Measurements from ENCODE around the gene MATN1. TPM values are rescaled to one million over a fixed set of nuclear protein-coding genes. Genes with fewer than 3 reads are reported as not detected.
A peak's percentile ranks its signal among the peaks of the same experiment; 100 is the strongest.

MATN1 gene
- total RNA-seq, 1 donor from 2014 or later, result 0.49 TPM

- peak overlapping the region; percentile 97 for H3K27ac ChIP-seq
- no peaks in the 10 kb centered on the region for H3K9me3 ChIP-seq
- TF ChIP-seq POLR2AphosphoS5 (IDR thresholded peaks at IDR 0.05; ENCODE audit: insufficient read depth in 1 of 2, low read depth in 1 of 2) (peak in 1 of 2 donors; percentile 40), POLR2A (IDR thresholded peaks at IDR 0.05) (no peak)
- TF ChIP-seq, protein P1, sequence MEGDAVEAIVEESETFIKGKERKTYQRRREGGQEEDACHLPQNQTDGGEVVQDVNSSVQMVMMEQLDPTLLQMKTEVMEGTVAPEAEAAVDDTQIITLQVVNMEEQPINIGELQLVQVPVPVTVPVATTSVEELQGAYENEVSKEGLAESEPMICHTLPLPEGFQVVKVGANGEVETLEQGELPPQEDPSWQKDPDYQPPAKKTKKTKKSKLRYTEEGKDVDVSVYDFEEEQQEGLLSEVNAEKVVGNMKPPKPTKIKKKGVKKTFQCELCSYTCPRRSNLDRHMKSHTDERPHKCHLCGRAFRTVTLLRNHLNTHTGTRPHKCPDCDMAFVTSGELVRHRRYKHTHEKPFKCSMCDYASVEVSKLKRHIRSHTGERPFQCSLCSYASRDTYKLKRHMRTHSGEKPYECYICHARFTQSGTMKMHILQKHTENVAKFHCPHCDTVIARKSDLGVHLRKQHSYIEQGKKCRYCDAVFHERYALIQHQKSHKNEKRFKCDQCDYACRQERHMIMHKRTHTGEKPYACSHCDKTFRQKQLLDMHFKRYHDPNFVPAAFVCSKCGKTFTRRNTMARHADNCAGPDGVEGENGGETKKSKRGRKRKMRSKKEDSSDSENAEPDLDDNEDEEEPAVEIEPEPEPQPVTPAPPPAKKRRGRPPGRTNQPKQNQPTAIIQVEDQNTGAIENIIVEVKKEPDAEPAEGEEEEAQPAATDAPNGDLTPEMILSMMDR (IDR thresholded peaks at IDR 0.05), result no peak
- H3K4me1 ChIP-seq, result peaks cover 74% of the 10 kb centered on the region
- H3K4me3 ChIP-seq, result no peak overlapping the region
- H3K27me3 ChIP-seq, result no peaks in the 10 kb centered on the region
- intact Hi-C loops (cut with DNase I), result loop anchor here (10.0 kb wide), 1 partner anchor 173 kb away; no protein-coding TSS in a partner anchor
- no peak for DNase-seq (ENCODE audit: extremely low spot score in 2 of 2)
- H3K36me3 ChIP-seq, result no peaks in the 10 kb centered on the region
Measured at GRCh38 chr1:30697571-30698376, 25.6 kb downstream of the MATN1 start.

GRCh38 chr1:30696831-30697230, 26.6 kb downstream of the MATN1 start:
- intact Hi-C loops (cut with DNase I), result loop anchor here (10.0 kb wide), 1 partner anchor 172 kb away; no protein-coding TSS in a partner anchor
- no peaks in the 10 kb centered on the region for H3K9me3 ChIP-seq
- H3K27me3 ChIP-seq, result no peaks in the 10 kb centered on the region
- peak overlapping the region; percentile 97 for H3K27ac ChIP-seq
- H3K4me1 ChIP-seq, result peaks cover 72% of the 10 kb centered on the region
- no peak overlapping the region for H3K4me3 ChIP-seq
- H3K36me3 ChIP-seq, result no peaks in the 10 kb centered on the region
- TF ChIP-seq, protein P1 (IDR thresholded peaks at IDR 0.05), result no peak
- TF ChIP-seq POLR2AphosphoS5 (IDR thresholded peaks at IDR 0.05; ENCODE audit: insufficient read depth in 1 of 2, low read depth in 1 of 2) (no peak), POLR2A (IDR thresholded peaks at IDR 0.05) (no peak)
- DNase-seq (ENCODE audit: extremely low spot score in 2 of 2), result no peak

DNA sequence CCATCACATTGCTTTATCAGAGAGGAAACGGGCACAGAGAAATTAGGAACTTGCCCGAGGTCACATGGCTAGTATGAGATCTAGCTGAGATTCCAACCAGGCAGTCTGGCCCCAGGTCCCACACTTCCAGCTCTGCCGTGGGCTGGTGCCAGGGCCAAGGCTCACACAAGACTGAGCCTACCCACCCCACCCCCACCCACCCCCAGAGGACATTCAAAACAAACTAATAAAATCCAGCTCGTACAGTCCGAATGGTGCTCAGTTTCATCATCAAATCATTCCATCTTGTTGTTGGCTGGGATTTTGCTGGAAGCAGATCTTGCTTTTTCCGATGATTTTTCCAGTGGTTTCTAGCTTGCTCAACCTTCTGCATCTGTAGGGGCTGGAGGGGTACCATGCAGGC, 27.9 kb downstream of the MATN1 start:
- no peak overlapping the region for H3K4me3 ChIP-seq
- TF ChIP-seq POLR2A (IDR thresholded peaks at IDR 0.05) (no peak), POLR2AphosphoS5 (IDR thresholded peaks at IDR 0.05; ENCODE audit: insufficient read depth in 1 of 2, low read depth in 1 of 2) (no peak)
- TF ChIP-seq, protein P1 (IDR thresholded peaks at IDR 0.05), result no peak
- intact Hi-C loops (cut with DNase I), result loop anchor here (10.0 kb wide), 1 partner anchor 171 kb away; no protein-coding TSS in a partner anchor
- DNase-seq (ENCODE audit: extremely low spot score in 2 of 2), result no peak
- no peaks in the 10 kb centered on the region for H3K9me3 ChIP-seq
- H3K27me3 ChIP-seq, result no peaks in the 10 kb centered on the region
- no peaks in the 10 kb centered on the region for H3K36me3 ChIP-seq
- H3K27ac ChIP-seq, result peak overlapping the region; percentile 97
- H3K4me1 ChIP-seq, result peaks cover 64% of the 10 kb centered on the region

GRCh38 chr1:30694280-30695175, 28.9 kb downstream of the MATN1 start:
- DNase-seq (ENCODE audit: extremely low spot score in 2 of 2), result no peak
- Histone ChIP-seq H3K36me3 (no peaks in the 10 kb centered on the region), H3K27ac (peak overlapping the region; percentile 97), H3K9me3 (no peaks in the 10 kb centered on the region), H3K27me3 (no peaks in the 10 kb centered on the region), H3K4me1 (peaks cover 71% of the 10 kb centered on the region), H3K4me3 (no peak overlapping the region)
- intact Hi-C loops (cut with DNase I), result loop anchor here (10.0 kb wide), 1 partner anchor 170 kb away; no protein-coding TSS in a partner anchor
- no peak for TF ChIP-seq POLR2AphosphoS5 (IDR thresholded peaks at IDR 0.05; ENCODE audit: insufficient read depth in 1 of 2, low read depth in 1 of 2)
- no peak for TF ChIP-seq POLR2A (IDR thresholded peaks at IDR 0.05)
- TF ChIP-seq, protein P1 (IDR thresholded peaks at IDR 0.05), result no peak
